Activated T-cell treated with anti-CD3 and anti-CD28 coated beads, Interleukin-2, amount 50 U/mL, for 24 hours (primary cell): Measurements from ENCODE around the gene CD151.
A peak's percentile ranks its signal among the peaks of the same experiment; 100 is the strongest.

Experiments
- DNase-seq: peaks from one replicate; pipeline ENCODE4 v3.0.0-alpha.2; 2020
- H3K27ac Mint-ChIP-seq: 2 replicates; pipeline ENCODE4 v1.8.0; 2020; ENCODE audit warnings: mild to moderate bottlenecking, mixed read lengths
- H3K27me3 Mint-ChIP-seq: 2 replicates; pipeline ENCODE4 v1.8.0; 2020; ENCODE audit warnings: mixed read lengths
- H3K36me3 Mint-ChIP-seq: 2 replicates; pipeline ENCODE4 v1.8.0; 2020; ENCODE audit warnings: low read depth, mixed read lengths
- H3K4me1 Mint-ChIP-seq: 2 replicates; pipeline ENCODE4 v1.8.0; 2020; ENCODE audit warnings: low read depth, mixed read lengths
- H3K4me3 Mint-ChIP-seq: 2 replicates; pipeline ENCODE4 v1.8.0; 2020; ENCODE audit warnings: mild to moderate bottlenecking, moderate library complexity, mixed read lengths
- H3K9me3 Mint-ChIP-seq: 2 replicates; pipeline ENCODE4 v1.8.0; 2020; ENCODE audit warnings: mixed read lengths

The CD151 gene

DNA sequence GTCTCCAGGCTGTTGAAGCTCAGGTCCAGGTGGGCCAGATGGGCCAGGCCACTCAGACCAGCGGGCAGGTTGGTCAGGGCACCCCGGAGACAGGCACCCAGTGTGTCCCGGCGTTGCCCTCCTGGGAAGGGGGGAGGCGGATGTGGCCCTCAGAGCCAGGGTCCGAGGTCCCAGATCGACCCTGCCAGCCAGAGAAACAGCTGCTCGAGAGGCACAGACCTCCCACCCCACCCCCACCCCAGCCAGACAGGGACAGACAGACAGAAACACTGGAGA is 29.3 kb upstream of the CD151 start:
- peaks cover 22% of the 10 kb centered on the region for H3K4me1 Mint-ChIP-seq
- peak overlapping the region; percentile 84 for H3K4me3 Mint-ChIP-seq

DNA sequence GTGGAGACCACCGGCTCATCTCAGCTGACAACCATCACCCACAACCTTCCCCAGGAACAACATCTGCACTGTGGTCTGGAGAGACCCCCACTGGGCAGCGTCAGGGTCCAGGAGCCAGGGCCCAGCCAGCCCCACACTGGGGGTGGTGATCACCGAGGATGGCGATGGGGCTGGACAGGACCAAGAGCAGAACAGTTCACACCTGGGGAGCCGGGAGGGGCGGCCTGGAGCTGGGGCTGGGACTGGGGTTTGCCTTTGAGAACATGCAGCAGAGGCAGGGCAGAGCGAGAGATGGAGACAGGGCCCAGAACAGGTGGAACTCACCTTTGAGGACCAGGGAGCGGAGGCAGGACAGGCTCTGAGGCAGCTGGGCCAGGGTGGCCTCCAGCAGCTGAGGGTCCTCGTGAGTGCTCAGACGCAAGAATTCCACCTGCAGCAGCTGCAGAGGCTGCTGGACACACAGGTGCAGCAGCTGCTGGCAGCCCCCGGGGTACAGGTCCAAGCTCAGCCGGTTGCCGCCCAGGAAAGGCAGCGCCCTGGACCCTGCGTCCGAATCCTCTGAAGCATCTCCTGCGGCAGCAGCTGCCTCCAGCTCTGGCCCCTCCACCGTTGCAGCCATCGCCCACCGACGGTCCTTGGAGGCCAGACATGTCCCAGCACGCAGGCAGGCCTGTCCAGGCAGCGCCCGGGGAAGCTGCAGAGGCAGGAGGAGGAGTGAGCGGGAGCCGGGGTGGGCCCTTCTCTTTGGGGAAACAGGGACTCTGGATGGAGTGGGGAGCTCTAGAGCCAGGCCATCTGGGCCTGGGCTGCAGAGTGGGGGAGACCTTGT is 28.8 kb upstream of the CD151 start:
- peaks cover 26% of the 10 kb centered on the region for H3K4me1 Mint-ChIP-seq

More for the DNA sequence above, 29.3 kb upstream of the CD151 start:
- H3K9me3 Mint-ChIP-seq: no peaks in the 10 kb centered on the region
- no peaks in the 10 kb centered on the region for H3K27me3 Mint-ChIP-seq
- peaks cover 45% of the 10 kb centered on the region for H3K36me3 Mint-ChIP-seq
- no peak overlapping the region for H3K27ac Mint-ChIP-seq
- no peak for DNase-seq

DNA sequence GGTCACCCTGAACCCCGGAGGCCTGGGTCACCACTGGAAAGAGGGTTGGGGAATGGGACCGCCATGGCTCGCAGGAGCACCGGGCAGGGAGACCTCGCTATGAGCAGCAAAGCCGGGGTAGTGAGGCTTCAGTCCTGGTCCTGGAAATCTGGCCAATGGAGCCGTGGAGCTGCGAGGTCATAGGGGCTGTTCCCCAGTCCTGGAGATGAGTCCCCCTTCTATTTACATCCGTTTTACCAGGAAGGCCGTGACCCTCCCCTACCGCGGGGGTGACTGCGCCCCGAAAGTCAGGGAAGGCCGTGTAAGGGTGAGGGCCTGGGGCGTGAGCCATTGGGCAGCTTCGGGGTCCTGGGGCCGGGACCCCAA is 28.2 kb upstream of the CD151 start:
- Mint-ChIP-seq H3K4me1 (peaks cover 26% of the 10 kb centered on the region), H3K36me3 (peaks cover 49% of the 10 kb centered on the region), H3K9me3 (no peaks in the 10 kb centered on the region), H3K4me3 (peak overlapping the region; percentile 84), H3K27me3 (no peaks in the 10 kb centered on the region), H3K27ac (peak overlapping the region; percentile 74)
- DNase-seq: no peak

More for the DNA sequence above, 28.8 kb upstream of the CD151 start:
- Mint-ChIP-seq H3K27ac (peak overlapping the region; percentile 74), H3K9me3 (no peaks in the 10 kb centered on the region), H3K36me3 (peaks cover 50% of the 10 kb centered on the region), H3K27me3 (no peaks in the 10 kb centered on the region), H3K4me3 (peak overlapping the region; percentile 84)
- no peak for DNase-seq

DNA sequence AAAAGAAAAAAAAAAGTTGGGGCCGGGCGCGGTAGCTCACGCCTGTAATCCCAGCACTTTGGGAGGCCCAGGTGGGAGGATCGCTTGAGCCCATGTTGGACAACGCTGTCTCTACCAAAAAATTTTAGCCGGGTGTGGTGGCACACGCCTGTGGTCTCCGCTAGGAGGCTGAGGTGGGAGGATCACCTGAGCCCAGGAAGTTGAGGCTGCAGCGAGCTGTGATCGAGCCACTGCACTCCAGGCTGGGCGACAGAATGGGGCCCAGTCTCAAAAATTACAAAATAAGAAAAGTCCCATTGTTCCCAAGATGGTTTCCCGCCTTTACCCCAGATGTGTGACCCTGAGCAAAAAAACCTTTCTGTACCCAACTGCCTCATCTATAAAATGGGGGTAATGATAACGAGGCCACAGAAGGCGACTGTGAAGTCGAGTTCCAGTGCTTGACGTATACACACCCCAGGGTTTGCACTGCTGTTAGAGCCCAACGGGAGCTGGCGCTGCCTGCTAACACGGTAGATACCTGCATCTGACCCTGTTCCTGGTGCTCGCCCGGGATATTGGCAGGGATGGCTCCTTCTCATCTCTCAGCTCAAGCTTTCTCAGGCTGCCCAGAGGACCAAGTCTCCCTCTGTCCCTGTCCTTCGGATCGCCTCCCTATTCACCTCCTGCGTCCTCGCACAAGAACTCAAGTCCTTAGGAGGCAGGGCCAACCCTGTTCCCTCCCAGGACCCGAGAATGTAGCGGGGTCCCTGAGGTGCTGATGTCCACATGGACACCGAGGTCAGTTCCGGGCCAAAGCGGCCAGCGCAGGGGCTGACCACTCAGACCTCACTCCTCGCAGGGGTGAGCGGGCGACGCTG is 24.1 kb upstream of the CD151 start:
- Mint-ChIP-seq H3K4me1 (peaks cover 48% of the 10 kb centered on the region), H3K36me3 (peaks cover 56% of the 10 kb centered on the region), H3K9me3 (no peaks in the 10 kb centered on the region), H3K27me3 (no peaks in the 10 kb centered on the region), H3K27ac (peak overlapping the region; percentile 99), H3K4me3 (peak overlapping the region; percentile 89)
- DNase-seq: peak; percentile 54

DNA sequence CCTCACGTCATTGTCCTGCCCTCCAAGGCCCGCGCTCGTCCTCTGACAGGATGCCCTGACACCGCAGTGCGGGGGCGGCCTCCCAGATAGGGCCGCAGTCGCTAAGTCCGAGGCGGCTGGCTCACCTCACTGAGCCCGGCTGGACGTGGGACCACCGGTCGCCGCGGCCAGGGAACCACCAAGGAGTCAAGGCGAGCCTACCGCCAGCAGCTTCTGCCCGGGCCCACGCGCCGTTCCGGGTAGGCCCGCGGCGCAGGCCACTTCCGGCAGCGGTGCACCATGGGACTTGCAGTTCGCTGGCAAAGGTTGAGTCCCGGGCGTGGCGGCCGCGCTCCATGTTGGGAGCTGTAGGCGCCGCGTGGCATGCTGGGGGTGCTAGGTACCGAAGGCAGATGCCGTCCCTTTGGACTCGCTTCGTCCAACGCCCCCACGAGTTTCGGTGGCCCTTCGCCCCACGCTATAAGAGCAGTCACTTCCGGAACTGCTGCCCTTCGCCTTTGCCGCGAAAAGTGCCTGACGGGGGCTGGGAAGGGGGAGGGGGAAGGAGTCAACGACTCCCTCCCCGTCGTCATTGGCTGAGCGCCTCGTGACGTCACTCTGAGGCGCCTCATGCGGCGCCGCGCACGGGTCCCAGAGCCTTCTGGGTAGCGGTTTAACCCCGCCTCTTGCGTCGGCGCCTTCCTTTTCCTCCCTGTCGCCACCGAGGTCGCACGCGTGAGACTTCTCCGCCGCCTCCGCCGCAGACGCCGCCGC is 23.3 kb upstream of the CD151 start, which contains the start of gene RPLP2:
RPLP2 (plus strand) TSS at position 681 of the 753 bp plus-strand sequence. CDS start 268 bp downstream, outside the sequence.
- peak; percentile 99 for DNase-seq
- H3K27ac Mint-ChIP-seq: peak within 1 kb of the TSS; percentile 99
- no peaks in the 10 kb centered on the region for H3K9me3 Mint-ChIP-seq
- H3K4me1 Mint-ChIP-seq: peaks cover 46% of the 10 kb centered on the region
- peaks cover 62% of the 10 kb centered on the region for H3K36me3 Mint-ChIP-seq
- no peaks in the 10 kb centered on the region for H3K27me3 Mint-ChIP-seq
- peak within 1 kb of the TSS; percentile 89 for H3K4me3 Mint-ChIP-seq

DNA sequence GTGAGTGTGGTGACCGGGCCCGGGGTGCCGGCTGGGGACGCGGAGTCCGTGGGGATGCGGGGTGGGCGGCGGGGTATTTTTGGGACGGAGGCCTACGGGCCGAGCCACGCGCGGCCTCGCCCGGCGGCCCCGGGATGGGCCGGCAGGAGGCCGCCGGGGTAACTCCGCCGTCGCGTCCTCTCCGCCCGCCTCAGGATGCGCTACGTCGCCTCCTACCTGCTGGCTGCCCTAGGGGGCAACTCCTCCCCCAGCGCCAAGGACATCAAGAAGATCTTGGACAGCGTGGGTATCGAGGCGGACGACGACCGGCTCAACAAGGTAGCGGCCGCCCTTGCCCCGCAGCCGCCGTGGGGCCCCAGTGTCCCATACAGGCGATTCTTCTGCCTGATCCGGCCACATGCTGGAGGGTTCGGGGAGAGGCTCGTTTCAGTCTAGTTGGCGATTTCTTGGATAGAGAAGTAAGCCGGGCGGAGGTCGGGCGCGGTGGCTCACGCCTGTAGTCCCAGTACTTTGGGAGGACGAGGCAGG is 22.6 kb upstream of the CD151 start:
- H3K4me1 Mint-ChIP-seq: peaks cover 44% of the 10 kb centered on the region
- H3K36me3 Mint-ChIP-seq: peaks cover 69% of the 10 kb centered on the region
- no peaks in the 10 kb centered on the region for H3K27me3 Mint-ChIP-seq
- peak overlapping the region; percentile 89 for H3K4me3 Mint-ChIP-seq
- no peak for DNase-seq
- H3K27ac Mint-ChIP-seq: peak overlapping the region; percentile 99
- no peaks in the 10 kb centered on the region for H3K9me3 Mint-ChIP-seq

DNA sequence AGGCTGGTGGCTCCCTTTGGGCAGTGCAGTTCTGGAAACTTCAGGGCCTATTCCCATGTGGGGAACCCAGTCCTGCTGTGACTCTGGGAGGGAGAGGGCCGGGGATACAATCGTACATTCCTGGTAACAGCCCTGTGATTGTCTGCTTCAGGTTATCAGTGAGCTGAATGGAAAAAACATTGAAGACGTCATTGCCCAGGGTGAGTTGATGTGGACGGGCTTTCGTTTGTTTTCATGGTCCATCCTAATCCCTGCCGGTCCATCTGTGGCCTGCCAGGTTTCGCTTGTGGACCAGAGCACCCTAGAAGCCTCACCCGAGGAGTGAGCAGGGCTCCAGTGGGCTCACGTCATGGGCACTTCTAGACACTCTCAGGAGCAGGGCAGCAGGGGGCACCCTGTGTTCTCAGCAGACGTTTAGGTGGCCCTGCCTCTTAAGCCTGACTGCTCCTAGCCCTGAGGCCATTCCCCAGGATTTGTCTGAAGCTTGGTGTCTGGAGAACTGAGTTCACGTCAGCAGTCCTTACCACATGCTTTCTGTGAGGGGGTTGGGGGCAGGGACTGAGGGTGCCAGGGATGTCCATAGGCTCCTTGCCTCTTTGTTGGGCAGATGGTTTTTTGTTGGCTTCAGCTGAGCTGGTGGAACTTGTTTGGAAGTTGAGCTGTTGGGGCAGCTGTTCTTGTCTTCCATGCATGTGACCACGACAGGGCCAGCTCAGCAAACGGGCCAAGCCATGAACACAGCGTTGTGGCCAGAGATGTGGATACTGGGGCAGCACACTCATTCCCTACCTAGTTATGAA is 21.1 kb upstream of the CD151 start:
- peak overlapping the region; percentile 89 for H3K4me3 Mint-ChIP-seq
- H3K9me3 Mint-ChIP-seq: no peaks in the 10 kb centered on the region
- peak overlapping the region; percentile 96 for H3K27ac Mint-ChIP-seq
- peaks cover 79% of the 10 kb centered on the region for H3K36me3 Mint-ChIP-seq
- DNase-seq: peak; percentile 43
- H3K4me1 Mint-ChIP-seq: peaks cover 36% of the 10 kb centered on the region
- H3K27me3 Mint-ChIP-seq: no peaks in the 10 kb centered on the region

DNA sequence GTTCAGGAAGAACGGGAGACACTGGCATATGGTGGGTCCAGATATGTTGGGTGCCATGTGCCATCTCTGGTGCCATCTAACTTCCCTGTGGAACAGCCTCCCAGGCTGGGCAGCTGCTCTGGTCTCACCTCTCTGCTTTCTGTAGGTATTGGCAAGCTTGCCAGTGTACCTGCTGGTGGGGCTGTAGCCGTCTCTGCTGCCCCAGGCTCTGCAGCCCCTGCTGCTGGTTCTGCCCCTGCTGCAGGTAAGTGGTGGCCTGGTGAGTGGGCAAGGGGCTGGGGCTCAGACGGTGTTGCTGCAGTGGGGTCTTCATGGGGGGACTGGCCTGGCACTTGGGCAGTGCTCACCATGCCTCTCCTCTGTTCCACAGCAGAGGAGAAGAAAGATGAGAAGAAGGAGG is 20.4 kb upstream of the CD151 start:
- H3K9me3 Mint-ChIP-seq: no peaks in the 10 kb centered on the region
- peaks cover 79% of the 10 kb centered on the region for H3K36me3 Mint-ChIP-seq
- peak overlapping the region; percentile 96 for H3K27ac Mint-ChIP-seq
- H3K4me1 Mint-ChIP-seq: peaks cover 36% of the 10 kb centered on the region
- DNase-seq: no peak
- no peaks in the 10 kb centered on the region for H3K27me3 Mint-ChIP-seq
- H3K4me3 Mint-ChIP-seq: peak overlapping the region; percentile 89

DNA sequence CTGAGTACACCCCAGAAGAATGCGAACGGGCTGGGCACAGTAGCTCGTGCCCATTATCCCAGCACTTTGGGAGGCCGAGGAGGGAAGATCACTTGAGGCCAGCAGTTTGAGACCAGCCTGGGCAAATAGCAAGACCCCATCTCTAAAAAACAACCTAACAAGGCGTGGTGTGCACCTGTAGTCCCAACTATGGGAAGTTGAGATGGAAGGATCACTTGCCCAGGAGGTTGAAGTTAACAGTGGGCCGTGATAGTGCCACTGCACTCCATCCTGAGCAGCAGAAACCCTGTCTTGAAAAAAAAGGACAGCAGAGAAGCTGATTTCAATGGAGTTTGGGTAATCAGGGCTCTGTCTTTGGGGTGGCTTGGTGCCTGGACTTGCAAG is 19.7 kb upstream of the CD151 start:
- Mint-ChIP-seq H3K4me1 (peaks cover 31% of the 10 kb centered on the region), H3K36me3 (peaks cover 75% of the 10 kb centered on the region), H3K9me3 (no peaks in the 10 kb centered on the region), H3K27ac (peak overlapping the region; percentile 96), H3K27me3 (no peaks in the 10 kb centered on the region), H3K4me3 (peak overlapping the region; percentile 89)
- no peak for DNase-seq

DNA sequence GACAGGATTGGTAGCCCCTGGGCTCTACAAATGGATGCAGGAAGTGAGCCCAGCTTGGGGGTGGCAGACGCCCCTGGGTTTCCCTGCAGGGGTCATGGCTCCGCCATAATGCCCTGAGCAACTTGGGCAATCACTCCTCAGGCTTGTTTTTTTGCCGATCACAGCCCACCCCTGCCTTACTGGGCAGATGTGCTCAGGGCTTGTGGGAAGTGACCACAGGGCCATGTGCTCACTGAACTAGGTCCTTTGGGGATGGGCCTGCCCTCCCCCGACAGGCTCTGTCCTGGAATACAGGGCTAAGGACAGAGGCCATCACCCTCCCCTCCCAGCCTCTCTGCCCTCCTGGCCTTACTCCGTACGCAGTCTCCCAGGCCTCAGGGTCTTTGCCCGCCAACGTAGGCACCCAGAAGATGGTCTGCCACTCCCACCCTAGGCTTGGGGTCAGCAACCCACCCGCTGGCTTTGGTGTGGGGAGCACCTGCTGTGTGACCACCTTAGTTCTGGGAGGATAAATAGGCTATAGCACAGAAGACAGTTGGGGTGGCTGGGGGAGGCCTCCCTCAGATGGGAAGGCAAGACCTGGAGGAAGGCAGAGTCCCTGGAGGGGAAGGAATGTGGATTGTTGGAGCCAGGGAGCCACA is 19.2 kb upstream of the CD151 start:
- peaks cover 72% of the 10 kb centered on the region for H3K36me3 Mint-ChIP-seq
- H3K4me3 Mint-ChIP-seq: peak overlapping the region; percentile 10
- peak; percentile 55 for DNase-seq
- peak overlapping the region; percentile 96 for H3K27ac Mint-ChIP-seq
- peaks cover 30% of the 10 kb centered on the region for H3K4me1 Mint-ChIP-seq
- no peaks in the 10 kb centered on the region for H3K9me3 Mint-ChIP-seq
- no peaks in the 10 kb centered on the region for H3K27me3 Mint-ChIP-seq

DNA sequence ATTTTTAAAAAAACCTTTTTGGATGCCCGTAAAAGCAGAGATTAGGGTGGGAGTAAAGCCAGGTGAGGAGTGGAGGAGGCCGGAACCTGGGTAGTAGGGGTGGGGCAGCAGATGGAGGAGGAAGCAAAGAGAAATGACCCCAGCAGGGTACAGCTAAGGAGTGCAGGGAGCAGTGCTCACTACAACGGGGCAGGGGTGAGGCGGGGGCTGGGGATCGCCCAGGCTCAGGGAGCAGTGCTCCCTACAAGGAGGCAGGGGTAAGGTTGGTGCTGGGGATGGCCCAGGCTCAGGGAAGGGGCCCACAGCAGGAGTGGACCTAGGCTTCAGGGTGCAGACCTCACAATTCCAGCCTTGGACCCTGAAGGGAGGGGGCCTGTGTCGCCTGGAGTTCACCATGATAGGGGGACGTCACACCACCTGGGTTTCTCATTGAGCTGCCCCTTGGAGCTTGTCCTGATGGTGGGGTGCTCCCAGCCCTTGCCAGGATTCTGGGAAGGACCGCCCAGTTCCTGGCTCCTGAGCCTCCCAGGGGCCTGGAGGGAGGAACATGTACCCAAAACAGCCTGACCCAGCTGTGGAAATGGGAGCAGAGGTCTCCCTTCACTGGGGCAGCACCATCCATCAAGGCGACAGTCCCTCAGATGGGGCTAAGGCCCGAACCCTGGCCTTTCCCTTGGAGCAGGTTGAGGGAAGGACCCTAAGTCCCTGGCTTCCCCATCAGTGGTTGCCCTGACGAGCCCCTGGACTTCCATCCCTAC is 16.9 kb upstream of the CD151 start:
- Mint-ChIP-seq H3K27ac (peak overlapping the region; percentile 44), H3K27me3 (no peaks in the 10 kb centered on the region), H3K4me1 (peaks cover 34% of the 10 kb centered on the region), H3K4me3 (no peak overlapping the region), H3K36me3 (peaks cover 53% of the 10 kb centered on the region), H3K9me3 (no peaks in the 10 kb centered on the region)
- no peak for DNase-seq

DNA sequence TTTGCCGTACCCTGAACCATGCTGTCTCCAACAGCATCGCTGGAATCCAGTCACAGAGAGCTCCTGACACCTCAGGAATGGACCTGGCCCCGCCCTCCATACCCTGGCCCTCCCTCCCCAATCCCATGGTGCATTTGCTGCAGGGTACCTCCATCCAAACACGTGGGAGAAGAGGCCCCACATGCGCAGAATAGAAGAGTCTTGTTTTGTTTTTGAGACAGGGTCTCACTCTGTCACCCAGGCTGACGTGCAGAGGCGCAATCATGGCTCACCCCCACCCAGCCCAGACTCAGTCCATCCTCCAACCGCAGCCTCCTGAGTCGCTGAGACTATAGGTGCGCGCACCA is 16.3 kb upstream of the CD151 start:
- Mint-ChIP-seq H3K4me3 (no peak overlapping the region), H3K9me3 (no peaks in the 10 kb centered on the region), H3K4me1 (peaks cover 33% of the 10 kb centered on the region), H3K27ac (peak overlapping the region; percentile 38), H3K27me3 (no peaks in the 10 kb centered on the region), H3K36me3 (peaks cover 47% of the 10 kb centered on the region)
- no peak for DNase-seq
